Suppressor macrophage (primary cell): Measurements from ENCODE around the gene ENC1.
"Not testable (repeated sequence)": the region's sequence is repeated elsewhere in the genome, so short reads cannot be mapped to it uniquely, and the experiment has no call there.

ENCODE experiments used
- DNase-seq, 4 experiments: peaks; one replicate each; pipeline ENCODE4 v3.0.0-alpha.2; 2020 to 2022
- total RNA-seq, 17 experiments: gene quantifications; one replicate each; lab custom pipeline; 2026; ENCODE audit warnings: mixed read lengths in 6 of 17, inconsistent platforms in 3 of 17; lab: John Stamatoyannopoulos, UW

Gene ENC1, protein sequence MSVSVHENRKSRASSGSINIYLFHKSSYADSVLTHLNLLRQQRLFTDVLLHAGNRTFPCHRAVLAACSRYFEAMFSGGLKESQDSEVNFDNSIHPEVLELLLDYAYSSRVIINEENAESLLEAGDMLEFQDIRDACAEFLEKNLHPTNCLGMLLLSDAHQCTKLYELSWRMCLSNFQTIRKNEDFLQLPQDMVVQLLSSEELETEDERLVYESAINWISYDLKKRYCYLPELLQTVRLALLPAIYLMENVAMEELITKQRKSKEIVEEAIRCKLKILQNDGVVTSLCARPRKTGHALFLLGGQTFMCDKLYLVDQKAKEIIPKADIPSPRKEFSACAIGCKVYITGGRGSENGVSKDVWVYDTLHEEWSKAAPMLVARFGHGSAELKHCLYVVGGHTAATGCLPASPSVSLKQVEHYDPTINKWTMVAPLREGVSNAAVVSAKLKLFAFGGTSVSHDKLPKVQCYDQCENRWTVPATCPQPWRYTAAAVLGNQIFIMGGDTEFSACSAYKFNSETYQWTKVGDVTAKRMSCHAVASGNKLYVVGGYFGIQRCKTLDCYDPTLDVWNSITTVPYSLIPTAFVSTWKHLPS
- total RNA-seq, result 4.2 to 210 (median 60.8) reads per million in 17 experiments

DNA sequence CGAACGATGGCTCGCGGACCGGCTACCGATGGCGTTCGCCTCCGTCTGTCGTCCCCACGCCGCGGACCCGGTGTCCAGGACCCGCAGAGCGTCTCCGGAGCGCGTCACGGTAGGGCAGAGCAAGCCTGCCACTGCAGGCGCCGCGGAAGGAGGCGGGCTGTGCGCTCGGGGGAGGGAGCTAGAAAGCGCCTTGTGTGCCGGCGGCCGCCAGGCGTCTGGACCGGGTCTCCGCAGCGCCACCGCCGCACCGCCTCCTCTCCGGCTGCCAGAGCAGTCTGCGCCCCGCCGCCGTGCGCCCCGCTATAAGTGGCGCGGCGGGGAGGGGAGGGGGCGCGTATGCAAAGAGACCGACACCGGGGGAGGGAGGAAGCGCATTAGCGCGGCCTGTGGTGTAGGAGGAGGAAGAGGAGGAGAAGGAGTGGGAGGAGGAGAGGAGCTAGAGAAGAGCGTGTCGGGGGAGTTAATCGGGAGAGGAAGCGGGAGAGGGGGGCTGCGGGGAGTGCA is at the start of gene ENC1:
Gene ENC1 (minus strand): TSS at position 279 of the 504 bp plus-strand sequence. CDS start 4,243 bp downstream, outside the sequence.
- peak; percentile 91 to 96 (median 94) for DNase-seq

DNA sequence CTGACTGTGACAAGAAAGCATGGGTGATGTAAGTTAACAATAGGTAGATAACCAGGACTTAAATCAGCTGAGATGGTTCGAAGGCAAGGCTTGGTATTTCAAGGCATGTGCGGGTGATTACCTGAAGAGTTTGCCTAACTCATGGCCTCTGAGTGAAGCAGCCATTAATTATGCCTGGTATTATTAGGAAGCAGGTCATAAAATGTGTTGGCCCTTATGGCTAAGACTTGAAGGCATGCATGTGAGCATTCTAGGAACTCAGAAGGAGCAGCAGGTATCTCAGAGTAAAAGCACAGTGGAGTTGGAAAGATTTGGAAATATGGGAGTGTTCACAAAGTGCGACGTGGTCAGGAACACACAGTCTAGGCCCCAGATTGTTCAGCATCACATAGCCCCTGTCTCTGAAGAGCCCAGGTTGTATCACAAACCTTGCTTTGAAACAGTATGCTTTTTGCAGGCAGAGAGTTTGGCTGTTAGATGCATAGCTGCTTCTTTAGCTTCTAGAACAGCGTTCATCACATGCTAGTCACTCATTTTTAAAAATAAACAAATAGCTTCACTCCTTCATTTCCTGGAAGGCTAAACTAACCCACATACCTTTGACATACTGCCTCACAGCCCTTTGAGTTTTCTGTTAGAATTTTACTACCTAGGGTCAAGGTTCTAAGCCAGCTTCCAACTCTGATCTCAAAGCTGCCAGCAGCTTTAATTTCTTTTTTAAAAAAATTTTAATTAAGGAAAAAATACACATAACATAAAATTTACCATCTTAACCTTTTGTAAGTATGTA is 46.6 kb upstream of the ENC1 start:
- DNase-seq, result peak in 2 of 4 experiments; percentile 17 to 23

DNA sequence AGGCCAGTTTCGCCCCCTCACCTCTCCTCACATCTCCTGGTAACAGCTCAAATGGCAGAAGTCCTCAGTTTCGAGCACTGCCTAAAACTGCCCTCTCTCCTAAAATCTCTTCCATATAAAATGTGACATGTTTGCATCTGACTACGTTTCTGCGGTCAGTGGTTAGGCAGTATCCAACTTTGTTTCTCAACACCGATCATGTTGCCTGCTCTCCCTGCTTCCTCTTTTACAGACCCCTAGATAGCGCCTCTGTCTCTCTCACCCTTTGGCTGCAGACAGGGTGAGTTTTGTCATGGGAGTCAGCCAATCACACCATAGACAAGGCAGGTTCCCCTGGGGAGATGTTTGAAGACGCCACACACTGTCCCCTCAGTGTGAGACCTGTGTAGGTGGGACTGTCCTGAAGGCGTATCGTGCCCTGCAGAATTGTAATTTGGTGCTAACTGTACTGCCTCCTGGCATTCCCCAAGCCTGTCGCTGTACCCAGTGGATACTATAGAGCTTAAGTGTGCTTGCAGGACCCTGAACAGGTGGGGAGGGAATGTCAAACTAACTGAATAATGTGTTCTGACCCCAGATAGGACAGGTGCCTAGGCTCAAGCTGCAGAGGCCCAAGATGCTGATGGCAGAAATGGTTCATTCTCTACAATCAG is 45.6 kb upstream of the ENC1 start:
- peak; percentile 88 to 96 (median 90) for DNase-seq

DNA sequence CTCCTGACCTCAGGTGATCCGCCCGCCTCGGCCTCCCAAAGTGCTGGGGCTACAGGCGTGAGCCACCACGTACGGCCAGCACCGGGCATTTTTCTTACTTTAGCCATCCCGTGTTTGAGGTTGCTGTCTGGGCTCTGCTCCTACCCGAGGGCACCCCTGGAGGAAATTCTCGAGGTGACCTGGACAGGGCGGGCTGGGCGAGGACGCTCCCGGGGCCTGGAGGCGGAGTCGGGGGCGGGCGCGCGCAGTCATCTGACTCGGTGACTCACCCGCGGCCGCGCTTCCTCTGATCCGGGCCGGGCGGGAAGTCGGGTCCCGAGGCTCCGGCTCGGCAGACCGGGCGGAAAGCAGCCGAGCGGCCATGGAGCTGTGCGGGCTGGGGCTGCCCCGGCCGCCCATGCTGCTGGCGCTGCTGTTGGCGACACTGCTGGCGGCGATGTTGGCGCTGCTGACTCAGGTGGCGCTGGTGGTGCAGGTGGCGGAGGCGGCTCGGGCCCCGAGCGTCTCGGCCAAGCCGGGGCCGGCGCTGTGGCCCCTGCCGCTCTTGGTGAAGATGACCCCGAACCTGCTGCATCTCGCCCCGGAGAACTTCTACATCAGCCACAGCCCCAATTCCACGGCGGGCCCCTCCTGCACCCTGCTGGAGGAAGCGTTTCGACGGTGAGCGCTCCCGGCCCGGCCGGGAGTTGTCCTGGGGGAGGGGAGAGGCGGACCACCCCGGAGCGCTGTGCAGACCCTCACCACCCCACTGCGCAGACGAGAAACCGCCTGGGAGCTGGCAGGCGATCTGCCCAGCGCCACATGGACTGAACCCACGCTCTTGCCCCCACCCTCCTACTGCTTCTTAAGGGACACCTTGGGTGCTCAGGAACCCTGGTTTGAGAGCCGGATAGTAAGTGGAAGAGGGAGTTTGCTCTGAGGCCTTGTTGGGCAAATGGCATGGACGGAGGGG is 44.6 kb upstream of the ENC1 start, which contains the start of gene HEXB:
Gene HEXB (plus strand): TSS at position 334 of the 952 bp plus-strand sequence. CDS start 28 bp downstream, at position 362.
- DNase-seq, result peak; percentile 94 to 98 (median 96)

DNA sequence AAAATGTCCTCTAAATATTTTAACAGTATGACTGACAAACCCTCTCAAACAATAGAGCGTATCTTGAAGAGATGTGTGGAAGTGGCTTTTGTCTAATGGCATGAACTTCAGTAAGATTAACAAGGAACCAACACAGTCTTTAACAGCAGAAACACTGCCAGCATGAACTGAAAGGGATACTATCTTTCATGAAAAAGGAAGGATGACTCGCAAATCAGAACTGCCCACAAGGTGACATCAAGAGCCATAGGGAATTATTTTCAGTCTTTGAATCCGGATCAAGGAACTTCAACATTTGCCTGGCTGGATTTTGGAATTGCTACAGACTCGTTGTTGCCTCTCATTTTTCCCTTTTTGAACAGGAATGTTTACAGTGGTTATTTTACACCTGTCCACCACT is 39.4 kb upstream of the ENC1 start:
- DNase-seq, result peak; percentile 16 to 55 (median 36)

DNA sequence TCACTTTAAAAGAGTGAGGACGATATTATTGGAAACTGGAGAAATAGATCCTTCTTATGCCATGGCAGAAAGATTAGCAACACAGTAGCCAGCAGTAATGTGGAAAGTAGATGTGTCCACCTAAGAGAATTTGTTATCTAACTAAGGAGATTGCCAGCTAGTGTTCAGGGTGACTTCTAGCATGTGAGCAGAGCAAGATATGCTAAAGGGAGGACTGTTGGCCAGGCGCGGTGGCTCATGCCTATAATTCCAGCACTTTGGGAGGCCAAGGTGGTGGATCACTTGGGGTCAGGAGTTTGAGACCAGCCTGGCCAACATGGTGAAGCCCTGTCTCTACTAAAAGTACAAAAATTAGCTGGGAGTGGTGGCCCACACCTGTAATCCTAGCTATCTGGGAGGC is 38.8 kb upstream of the ENC1 start:
- DNase-seq, result not testable (repeated sequence)

DNA sequence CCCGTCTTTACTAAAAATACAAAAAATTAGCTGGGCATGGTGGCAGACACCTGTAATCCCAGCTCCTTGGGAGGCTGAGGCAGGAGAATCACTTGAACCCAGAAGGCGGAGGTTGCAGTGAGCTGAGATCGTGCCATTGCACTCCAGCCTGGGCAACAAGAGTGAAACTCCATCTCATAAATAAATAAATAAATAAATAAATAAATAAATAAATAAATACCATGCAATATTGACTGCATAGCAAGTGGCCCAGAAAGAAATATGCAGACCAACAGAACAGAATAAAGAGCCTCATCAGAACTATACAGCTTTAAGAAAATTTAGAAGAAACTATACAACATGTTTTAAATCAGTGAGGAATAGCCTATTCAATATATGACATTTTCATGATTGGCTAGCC is 37.6 kb upstream of the ENC1 start:
- DNase-seq, result not testable (repeated sequence)

DNA sequence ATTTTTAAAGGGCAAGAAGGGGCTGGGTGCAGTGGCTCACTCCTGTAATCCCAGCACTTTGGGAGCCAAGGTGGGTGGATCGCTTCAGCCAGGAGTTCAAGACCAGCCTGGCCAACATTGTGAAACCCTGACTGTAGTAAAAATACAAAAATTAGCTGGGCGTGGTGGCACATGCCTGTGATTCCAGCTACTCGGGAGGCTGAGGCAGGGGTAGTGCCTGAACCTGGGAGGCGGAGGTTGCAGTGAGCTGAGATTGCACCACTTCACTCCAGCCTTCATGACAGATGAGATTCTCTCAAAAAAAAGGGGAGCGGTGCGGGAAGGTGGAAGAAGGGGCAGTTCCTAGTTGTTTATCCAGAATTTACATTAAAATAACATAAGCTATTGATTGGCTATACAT is 35.9 kb upstream of the ENC1 start:
- not testable (repeated sequence) for DNase-seq

DNA sequence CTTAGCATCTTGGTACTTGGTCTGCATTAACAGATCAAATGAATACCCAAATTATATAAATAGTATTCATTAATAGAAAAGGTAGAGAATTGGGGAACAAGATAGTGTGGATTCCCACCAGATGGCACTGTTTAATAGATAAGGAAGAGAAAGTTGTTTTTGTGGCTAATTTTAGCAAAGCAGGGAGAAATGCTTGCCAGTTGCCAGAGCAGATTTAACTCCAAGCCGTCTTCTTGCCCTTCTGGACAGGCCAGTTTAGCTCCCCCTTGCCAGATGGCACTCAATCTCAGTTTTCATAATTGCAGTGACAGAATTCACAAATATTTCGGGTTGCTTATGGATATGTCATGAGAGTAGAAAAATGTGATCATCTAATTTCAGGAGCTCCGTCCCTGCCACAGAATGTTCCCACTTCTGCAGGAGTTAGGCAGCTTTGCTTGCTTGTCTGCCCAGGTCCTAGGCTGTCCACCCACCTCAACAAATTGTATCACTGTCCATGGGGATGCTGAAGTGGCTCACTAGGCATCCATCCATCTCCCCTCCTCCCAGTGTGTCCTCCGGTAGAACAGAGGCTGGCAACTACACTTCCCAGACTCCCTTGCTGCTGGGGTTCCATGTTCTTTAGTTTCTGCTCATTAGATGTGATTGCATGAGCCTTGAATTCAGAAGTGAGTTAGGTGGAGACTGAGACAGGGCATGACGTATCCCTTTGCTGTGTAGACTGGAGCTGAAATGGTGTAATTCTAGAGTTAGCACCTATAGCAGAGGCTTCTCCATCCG is 32.7 kb upstream of the ENC1 start:
- peak; percentile 25 to 80 (median 62) for DNase-seq

DNA sequence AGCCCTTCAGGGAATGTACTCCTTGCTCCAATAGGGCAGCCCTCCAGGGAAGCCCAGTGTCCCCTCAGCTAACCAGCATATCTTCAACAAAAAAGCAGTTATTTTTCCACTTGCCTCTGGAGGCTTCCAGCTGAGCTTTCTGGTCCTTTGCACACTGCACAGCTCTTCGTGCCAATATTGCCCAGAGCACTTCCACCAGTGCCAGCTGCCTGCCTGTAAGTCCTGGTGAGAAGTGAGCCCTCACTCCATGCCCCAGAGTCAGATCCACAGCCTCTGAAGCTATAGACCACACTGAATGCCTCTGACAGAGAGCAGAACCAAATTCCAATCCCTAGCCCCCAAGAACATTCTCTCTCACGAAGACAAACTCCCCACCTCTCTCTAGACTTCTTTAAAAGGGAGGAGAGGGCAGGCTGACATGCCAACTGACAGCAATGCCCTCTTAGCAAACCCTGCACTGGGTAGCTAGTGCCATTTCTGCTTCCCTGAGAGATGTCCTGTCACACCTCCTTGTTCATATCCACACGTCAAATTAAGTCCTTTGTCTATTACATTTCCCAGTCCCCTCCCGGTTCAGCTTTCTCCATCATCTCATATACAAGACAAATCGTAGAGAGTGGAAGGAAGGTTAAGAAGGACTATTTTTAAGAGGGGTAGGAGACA is 31.8 kb upstream of the ENC1 start:
- no peak for DNase-seq

DNA sequence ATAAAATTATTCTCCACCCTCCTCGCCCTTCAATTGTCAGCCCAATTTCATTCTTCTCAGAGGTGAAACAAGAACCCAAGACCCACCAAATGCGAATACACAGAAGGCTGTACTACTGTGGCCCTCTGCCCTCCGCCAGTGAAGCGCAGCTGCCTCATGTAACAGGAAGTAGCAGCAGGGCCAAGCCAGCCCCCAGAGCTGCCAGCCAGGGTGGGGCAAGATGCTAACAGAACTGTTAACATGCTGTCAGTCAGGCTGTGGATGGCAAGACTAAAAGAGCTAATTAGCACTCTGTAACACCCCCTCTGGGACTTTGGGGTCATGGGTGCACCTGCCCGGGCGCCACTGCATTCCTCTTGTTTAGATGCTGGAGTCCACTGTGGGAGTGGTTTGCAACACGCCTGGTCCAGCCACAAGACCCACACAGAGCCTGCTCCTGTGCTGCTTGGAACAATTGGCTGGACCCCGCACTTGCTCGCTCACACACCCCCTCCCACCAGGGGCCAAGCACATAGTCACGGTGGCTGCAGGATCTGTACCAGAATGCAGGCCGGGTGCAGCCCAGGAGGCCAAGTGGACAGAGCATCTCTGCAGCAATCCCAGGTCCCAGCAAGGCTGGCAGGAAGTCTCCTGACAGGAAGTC is 30.0 kb upstream of the ENC1 start:
- DNase-seq, result no peak

DNA sequence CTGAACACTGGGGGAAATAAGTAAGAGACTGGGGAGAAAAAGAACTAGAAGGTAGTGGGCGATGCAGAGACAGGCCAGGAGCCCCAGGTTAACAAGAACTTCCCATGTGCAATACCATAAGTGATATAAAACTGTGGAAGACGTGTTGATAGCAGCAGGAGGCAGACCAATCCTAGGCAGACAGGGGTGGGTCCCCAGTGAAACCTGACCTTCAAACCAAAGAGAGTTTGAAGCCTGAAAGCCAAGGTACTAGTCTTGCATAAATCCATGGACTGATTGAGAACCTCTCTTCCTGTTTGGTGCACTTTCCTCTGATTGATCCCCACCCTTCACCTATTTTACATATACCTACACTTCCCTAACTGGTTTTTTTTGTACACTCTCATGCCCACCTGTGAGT is 29.3 kb upstream of the ENC1 start:
- DNase-seq, result no peak

DNA sequence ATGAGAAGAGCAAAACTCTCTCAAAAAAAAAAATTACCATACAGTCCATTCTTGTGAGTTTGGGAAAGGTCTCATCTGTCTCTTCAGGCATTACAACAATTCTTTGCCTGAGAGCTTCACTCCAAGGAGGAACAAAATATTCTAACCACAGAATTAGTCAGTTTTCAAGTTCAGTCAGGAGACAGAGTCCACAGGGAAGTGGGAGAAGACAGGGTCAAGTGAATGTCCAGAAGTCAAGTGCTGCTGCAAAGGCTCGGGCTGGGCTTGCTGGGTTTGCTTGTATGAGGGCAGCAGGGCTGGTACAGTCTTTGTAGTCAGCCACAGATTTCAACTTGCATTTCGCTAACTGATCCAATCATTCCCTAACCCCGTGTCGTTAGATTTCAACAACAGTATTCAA is 26.9 kb upstream of the ENC1 start:
- DNase-seq, result peak; percentile 75 to 89 (median 86)

DNA sequence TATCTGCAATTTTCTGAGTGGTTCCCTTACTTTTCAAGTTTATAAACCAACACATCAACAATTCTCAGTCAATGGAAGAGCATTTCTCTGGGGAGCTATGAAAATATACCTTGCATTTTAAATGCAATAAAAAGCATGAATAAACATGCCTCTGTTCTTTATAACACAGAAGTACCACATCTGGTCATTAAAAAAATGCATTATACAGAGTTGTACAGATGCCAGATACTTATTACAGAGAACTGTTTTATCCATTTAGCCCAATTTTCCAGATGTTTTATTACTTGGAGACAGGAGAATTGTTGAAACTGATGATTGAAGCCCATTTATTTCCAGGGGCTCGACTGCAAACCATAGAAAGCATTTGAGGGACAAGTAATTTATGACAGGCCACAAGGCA is 25.3 kb upstream of the ENC1 start:
- no peak for DNase-seq

DNA sequence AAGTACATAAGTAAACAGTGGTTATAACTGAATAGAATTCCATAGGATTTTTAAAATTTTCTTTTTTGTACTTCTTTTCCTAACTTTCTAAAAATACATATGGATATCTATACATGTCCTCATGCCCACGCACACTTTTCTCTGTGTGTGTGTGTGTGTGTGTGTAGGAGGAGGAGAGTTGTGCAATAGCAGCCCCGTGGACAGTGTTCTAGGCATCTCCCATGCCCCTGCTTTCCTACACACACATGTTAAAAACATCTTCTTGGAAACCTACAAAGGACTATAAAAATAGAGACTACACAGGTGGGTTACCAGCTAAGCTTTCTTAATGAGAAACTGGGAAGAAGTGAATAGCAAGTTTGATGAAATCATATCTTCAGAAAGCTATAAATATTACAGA is 24.7 kb upstream of the ENC1 start:
- DNase-seq, result peak; percentile 42 to 71 (median 60)

DNA sequence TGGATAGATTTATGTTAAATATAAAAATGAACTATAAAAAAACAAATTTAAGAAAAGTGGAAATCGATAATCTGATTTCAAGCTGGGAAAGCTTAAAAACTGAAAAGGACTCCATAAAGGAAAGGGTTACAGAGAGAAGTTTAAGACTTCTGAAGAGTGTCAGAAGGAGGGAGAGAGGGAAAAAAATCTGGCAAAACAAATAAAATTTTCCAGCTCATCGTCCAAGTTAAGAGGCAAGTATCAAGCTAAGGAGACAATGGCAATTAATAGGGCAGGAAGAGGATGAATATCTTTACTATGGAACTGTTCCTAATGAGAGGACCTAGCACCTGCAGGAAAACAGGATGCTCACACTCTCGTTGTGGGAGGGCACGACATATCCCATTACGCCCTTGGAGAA is 24.0 kb upstream of the ENC1 start:
- DNase-seq, result no peak

DNA sequence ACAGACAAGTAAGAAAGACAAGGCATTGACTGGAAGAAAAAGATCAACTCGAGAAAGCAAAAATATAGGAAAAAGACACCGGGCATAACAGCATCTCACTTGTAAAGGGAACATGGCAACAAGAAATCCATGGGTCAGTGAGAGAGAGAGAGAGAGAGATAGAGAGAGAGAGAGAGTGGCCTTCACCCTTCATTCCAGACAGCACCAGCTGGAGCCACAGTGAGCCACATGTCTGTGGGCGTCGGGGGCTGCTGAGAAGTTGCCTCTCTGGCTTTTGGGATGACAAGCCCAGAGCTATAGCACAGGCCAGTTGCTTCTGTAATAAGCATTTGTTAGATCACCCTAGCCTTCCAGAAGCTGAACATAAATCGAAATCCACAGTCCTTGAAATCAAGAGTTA is 20.3 kb upstream of the ENC1 start:
- DNase-seq, result peak; percentile 29 to 58 (median 39)

DNA sequence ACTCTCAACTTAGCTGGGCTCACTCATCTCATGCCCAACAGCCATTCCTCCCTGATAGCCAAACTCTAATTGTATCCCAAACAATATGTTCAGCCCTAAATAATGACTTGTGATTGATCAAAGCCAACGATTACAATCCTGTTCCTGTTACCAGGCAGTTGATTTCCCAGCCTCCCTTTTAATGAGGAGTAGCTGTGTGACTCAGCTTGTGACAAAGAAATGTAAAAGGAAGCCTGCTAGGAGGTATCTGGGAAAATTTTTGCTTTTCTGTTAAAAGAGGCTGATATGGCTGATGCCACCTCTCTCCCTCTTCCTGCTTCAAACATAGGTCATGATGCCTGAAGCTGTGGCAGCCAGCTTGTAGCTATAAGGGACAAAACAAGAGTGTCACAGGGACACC is 19.6 kb upstream of the ENC1 start:
- DNase-seq, result no peak

DNA sequence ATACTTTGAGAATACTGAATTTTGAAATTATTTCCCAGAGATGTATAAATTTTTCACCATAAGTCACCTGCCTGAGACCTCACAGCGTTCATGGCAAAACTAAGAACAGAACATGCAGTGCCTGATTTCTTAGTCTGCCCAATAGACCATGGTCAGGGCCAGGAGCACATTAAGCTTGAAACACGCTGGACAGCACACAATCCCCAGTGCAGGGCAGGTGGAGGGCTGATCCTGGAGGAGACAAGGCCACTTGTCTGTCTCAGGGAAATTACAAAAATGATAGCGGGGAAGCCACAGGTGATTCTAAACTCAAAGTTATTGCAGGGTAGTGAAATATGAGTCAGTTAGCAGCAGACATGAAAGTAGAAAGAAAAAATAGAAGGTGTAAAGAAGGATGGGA is 18.6 kb upstream of the ENC1 start:
- no peak for DNase-seq
